IPS-11a (cell line): ENCODE results near the gene HES2.
"Not testable (repeated sequence)": the region's sequence is repeated elsewhere in the genome, so short reads cannot be mapped to it uniquely, and the experiment has no call there.

ENCODE experiments used
- H3K4me3 ChIP-seq: one replicate; pipeline ENCODE4 v1.5.1; 2013; ENCODE audit warnings: low read depth, low read length, control low read depth

The HES2 gene, protein sequence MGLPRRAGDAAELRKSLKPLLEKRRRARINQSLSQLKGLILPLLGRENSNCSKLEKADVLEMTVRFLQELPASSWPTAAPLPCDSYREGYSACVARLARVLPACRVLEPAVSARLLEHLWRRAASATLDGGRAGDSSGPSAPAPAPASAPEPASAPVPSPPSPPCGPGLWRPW

DNA sequence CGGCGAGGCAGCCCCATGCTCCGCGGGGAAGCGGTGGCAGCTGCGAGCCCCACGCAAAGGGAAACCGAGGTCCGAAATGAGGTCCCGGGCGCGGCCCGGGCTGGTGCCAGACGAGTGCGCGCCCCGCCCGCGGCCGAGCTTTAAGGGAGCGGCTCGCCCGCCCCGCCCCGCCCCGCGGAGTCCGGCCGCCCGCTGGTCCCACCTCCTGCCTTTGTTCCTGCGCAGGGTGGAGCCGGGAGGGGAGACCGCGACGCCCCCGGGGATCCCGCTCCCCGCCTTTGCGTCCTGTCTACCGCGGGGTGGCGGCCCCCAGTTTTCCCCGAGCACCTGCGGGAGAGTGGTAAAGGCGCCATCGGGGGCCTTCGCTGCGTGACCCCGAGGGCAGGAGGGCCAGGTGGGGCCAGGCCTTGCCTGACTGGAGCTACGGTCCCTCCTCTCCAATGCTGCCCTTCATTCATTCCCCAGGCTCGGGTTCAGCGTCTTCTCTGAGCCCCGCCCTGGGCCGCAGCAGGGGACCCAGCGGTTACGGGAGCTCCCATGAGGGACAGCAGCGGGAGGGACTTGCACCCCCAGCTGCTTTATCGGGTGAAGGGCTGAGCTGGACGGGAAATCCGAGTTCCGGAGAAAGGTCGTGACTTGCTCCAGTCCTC, at the start of gene HES2:
Gene HES2 (minus strand): TSS at position 116 of the 650 bp plus-strand sequence. CDS start 99 bp downstream, at position 17.
- H3K4me3 ChIP-seq = peak within 1 kb of the TSS; percentile 24

DNA sequence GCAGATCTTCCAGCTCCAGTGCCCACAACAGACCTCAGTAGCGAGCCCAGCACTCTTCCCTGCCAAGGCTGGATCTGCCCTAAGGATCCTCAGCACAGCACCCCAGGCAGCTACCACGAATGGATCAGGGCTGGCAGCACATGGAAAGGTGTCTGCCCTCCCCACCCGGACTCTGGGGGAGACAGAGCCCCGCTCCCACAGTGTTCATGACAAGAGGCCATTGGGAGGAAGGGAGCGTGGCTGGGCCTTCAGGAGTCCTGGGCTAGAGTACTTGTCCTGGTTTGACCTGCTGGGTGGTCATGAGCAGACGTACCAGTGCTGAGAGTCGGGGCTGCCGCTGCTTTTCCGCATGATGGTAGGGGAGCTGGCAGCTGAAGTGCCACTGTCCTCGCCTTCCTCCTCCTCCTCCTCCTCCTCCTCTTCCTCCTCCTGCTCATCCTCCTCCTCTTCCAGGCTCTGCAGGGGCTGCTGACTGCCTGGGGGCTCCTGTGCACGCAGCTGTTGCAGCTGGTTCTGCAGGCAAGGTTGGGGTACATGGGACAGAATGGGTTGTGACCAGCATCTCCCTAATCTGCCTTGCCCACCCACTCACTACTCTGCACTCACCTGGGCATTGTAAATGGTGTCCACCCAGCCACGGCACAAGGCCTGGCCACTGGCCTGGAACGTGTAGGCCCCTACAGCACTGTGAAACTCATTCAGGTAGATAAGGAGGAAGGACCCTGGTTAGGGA, 49.2 kb upstream of the HES2 start:
- H3K4me3 ChIP-seq = no peak overlapping the region

DNA sequence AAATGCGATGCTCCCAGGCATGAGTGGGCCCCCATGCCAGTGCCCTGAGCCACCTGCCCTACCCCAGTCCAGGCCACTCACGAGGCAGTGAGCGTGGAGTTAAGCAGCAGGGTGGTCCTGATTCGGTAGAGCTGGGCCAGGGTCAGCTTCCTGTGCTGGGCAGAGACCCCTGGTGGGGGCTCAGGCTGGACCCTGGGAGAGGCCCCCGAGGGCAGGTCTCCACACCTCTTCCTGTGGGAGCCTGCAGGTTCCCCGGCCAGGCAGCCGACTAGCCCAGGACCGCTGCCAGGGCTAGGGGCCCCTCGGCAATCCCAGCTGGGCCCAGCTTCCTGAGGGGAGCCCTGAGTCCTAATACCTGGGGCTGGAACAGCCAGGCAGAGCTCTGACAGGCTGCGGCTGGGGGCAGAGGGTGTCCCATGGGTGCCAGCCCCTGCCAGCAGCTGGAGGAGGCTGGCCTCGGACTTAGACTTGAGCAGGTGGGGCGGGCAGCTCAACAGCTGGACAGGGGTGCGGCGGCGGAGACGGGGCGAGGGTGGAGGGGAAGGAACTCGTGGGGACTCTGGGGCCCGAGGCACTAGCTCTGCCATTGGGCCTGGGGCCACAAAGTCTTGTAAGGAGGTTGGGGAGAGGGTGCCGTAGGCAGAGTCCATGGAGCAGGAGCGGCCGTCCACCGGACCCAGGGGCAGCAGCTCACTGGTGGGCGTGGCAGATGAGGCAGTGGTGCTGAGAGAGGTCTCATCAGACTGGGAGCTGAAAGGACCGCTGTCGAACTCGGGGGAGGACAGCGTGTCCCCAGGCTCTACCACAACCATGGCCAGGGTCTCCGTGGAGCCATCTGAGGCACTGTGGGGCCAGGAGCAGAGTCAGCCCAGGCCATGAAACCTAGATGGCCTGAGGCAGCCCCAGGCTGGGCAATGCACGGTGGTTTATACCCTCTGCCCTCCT, 48.3 kb upstream of the HES2 start:
- no peak overlapping the region for H3K4me3 ChIP-seq

DNA sequence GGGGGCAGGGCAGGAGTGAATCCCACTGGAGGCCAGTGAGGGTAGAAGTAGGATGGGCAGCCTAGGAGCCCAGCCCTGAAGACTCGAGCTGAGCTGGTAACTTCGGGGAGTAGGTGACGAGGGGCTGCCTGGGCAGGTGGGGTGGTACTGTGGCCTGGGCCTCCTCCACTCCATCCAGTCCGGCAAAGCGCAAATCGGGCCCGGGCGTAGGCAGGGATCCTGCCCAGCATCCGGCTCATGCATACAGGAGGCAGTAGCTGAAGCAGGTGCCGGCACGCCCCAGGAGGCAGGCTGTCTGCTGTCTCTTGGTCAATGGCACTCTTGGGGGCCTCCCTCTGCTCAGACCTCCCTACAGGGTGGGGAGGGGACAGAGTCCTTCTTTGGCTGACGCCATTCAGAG, 47.5 kb upstream of the HES2 start:
- no peak overlapping the region for H3K4me3 ChIP-seq

DNA sequence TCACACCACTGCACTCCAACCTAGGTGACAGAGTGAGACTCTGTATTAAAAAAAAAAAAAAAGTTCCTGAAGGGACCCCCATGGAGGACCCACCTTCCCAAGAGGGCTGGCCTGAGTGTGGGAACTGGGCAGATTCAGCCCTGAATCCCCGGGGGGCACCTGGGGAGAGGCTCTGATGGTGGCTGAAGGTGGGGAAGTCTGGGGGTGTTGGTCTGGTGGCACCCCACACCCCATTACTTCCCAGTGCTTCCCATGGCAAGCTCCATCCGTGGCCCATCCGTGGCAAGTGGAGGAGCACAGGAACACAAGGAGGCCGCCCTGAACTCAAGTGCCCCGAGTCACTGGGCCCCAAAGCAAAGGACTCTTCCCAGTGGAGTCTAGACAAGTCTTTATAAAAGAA, 47.0 kb upstream of the HES2 start:
- no peak overlapping the region for H3K4me3 ChIP-seq

DNA sequence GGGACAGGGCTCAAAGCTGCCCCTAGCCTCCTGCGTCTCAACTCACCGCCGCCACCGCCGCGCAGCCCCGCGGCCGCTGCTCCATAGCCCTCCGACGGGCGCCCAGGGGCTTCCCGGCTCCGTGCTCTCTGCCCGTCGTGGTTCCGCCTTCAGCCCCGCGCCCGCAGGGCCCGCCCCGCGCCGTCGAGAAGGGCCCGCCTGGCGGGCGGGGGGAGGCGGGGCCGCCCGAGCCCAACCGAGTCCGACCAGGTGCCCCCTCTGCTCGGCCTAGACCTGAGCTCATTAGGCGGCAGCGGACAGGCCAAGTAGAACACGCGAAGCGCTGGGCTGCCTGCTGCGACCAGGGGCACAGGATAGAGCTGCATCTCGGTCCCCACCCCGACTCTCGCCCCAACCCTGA, 46.3 kb upstream of the HES2 start, which contains the start of gene TNFRSF25:
Gene TNFRSF25 (minus strand): TSS at position 151 of the 400 bp plus-strand sequence. CDS start 66 bp downstream, at position 85.
- H3K4me3 ChIP-seq = no peak within 1 kb of the TSS

DNA sequence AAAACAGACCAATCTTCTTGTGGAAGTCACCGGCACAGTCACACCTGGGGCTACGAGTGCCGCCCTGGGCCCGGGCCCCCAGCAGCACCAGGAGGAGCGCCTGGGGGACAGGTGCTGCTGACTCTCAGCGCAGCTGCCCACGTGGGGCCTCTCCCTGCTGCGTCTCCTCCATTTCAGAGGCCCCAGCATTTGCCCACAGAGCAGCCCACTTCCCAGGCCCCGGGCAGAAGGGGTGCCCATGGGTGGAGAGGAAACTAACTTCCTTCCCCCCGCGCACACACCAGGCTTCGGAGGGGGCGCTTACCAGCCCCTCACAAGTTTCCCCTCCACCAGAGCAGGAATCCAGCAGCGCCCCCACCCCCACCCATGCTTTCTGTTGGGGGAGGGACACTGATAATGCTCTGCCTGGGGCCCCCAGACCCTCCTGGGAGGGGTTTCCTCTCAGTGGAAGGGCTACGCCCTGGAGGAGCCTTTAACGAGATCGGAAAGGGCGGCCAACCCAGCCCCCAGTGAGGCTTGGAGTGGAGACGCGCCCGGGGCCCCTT, 45.8 kb upstream of the HES2 start:
- H3K4me3 ChIP-seq = no peak overlapping the region

DNA sequence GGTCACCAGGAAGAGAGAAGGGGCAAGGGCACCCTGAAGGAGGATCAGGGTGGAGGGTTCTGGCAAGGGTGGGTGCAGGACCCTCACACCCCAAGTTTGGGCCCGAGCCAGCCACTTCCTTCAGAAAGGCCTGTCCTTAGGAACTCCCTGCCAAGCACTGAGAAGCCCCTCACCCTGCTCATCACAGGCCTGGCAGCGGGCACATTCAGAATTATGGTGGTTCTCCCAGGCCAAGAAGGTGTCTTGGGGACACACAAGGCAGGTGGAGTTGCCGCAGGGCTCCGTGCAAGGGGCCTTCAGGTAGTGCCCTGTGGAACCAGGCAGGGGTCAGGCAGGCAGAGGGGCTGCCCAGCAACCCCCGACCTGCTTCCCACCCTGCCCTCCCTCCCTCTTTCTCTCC, 45.2 kb upstream of the HES2 start:
- no peak overlapping the region for H3K4me3 ChIP-seq

DNA sequence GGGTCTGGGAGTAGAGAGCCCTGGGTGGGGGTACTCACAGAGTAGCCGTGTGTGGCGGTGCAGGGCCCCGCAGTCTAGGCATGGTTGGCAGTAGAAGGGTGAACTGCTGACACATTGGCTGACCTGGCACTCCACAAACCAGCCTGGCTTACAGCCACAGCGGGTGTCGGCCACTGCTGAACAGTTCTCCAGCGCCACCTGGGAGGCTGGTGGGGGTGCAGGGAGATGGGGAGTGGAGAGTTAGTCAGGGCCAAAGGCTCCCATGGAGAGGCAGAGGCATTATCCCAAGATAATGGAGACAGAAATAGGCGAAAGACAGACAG, 44.8 kb upstream of the HES2 start:
- no peak overlapping the region for H3K4me3 ChIP-seq

DNA sequence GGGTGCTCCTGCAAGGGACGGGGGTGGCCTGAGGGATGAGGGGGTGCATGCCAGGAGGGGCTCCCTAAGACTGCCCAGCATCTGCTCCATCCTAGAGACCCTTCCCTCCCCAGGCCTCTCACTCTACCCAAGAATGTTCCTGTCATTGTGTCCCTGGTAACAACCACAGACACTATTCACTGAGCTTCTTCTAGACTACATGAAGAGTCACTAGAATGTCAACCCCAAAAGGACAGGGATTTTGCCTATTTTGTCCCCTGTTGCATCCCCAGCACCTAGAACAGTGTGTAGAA, 43.3 kb upstream of the HES2 start:
- H3K4me3 ChIP-seq = no peak overlapping the region

DNA sequence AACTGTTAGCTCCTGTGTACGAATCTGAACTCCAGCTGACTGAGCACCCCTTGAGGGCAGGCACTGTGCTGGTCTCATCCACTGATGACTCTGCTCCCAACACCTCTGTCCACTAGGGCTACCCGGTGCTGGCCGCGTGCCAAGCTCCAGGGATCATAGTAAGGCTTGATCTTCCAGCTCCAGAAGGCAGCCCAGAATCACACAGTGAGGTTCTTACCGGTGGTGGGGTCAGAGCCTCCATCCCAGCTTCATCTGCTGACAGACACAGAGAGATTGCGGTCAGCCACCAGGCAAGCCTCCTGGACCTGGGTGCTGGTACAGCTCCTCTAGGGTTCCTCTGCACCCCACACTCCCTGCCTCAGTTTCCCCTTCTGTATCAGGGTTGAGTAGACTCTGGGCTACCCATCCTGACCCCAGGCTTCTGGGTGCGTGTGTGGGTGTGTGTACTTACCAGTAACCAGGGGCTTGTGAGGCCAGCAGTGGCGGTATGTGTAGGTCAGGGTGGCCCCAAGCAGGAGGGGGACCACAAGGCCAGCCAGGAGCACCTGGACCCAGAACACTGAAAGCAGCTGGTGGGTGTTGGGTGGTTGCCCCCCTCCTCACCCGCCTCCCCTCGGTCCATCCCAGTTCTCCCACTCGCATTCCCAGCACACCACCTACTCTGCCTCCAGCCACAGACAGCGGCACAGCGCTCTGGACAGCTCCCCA, 42.8 kb upstream of the HES2 start:
- no peak overlapping the region for H3K4me3 ChIP-seq

DNA sequence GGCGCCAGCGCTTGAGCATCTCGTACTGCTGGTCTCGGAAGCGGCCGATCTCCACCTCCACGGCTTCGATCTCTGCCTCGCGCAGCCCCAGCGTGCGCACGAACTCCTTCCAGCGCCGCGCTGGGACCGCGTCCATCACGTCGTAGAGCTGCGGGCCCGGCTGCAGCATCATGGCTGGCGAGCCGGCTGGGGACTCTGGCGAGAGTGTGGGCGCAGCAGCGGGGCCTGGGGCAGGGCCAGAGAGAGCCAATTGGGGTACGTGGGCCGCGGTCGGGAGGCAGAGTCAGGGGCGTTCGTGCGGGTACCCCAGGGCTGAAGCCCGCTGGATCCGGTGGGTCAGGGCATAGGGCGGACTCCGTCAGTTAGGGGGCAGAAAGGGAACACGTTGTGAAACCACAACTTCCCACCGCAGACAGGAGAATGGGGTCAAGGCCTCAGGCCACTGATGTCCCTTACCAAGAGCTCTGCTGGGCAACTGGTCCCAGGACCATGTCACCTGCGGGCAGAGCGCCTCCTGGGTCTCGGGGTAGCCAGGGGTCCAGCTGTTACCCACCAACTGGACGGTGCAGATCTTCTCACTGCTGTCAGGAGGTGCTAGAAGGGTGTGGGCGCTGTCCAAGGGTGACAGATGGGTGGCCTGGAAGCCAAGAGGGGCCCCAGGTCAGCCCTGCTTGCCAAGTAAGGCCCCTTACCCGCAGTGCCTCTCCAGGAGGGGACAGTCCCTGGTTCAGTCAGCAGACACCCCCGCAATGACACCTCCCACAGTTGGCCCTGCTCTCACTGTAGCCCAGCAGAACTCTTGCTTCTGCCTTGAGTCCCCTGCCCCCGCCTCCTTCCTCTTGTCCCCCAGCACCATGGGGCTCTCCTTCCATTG, 42.1 kb upstream of the HES2 start:
- H3K4me3 ChIP-seq = no peak overlapping the region

DNA sequence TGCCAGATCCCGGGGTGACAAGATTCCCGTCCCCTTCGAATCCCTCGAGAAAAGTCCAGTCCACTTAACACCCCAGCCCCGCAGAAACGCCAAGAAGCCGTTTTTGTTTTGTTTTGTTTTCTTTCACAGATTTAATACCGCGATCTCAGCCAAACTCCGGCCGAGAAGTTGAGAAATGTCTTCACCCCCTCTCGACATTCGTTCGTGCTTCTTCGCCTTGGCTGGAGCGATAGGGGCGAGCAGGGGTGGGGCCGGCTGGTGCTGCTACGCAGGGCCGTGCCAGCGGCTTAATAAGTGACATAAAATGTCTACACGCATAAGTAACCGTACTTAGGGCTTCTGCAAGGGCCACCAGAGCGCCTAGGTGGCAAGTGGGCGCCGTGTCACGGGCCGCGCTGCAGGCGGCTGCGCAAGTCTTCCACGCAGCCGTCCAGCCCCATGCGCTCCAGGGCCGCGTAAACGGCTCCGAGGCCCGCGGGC, 41.4 kb upstream of the HES2 start:
- no peak overlapping the region for H3K4me3 ChIP-seq

DNA sequence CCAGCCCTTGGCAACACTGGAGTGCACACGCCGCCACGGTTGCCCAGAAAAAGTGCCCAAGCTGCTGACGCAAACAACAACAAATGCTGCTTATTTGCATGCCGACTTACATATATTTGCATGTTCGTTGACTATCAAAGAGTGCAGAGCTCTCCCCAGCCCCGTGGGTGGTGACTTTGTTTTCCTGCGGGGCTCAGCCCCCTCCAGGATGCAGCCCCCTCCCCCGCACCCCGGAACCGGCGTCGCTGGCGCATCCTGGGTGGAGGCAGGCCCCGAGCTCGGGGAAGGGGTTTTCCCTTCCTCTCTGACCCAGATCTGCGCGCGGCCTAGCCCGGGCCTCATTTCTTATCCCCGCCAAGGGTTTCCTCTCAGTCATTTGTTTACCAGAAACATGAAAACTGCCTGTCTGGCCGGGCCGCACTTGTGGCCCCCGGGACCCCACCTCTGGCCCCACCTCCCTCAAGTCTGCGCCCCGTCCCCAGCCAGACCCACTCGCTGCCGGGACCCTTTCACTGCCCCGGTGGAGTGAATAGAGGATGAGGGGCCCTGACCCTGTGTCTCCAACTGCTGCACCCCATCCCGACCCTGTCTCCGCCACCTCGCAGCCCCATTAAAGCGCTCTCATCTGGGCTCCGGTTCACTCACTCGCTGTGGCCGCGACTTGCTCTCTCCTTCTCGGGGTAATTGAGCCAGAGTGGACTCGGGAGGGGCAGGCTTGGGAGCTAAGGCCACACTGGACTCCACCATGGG, 40.8 kb upstream of the HES2 start:
- no peak overlapping the region for H3K4me3 ChIP-seq

DNA sequence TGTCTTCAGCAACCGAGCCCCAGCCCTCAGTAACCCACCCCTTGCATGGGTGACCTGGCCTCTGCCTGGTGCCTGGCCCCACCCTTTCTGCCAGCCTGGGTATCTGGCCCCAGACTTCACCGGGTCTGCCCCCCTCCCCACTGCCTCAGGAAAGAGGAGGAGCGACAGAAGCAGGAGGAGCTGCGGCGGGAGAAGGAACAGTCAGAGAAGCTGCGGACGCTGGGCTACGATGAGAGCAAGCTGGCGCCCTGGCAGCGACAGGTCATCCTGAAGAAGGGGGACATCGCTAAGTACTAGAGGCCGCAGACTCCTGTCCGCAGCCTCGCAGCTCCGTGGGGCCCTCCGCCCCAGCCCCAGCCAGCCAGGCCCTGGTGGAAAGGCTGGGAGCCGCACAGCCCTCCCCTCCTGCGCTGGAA, 40.1 kb upstream of the HES2 start:
- H3K4me3 ChIP-seq = no peak overlapping the region

DNA sequence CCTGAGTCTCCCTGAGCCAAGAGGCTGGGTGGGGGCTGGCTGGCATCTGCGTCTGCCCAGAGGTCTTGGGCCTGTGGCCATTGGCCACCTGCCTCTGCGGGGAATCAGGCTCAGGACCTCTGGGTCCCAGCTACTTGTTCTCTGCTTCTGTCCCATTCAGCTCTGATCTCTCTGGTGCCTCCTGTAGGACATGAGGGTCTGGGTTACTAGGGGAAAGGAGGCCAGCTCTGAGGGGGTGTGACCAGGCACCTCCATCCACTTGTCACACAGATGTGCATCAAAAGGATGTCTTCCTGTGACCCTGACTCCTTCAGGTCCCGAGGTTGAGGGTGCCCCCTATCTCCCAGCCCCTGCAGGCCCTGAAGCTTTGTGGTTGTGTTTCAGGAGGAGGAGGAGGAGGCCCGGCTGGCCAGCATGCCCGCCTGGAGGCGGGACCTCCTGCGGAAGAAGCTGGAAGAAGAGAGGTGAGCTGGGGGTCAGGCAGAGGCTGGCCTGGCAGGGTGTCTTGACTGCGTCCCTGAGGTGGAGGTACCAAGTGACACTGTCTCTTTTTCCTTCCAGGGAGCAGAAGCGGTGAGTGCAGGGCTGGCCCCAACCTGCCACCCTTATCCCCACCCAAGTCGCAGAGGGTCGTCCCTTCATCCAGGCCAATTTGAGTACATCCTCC, 37.2 kb upstream of the HES2 start:
- no peak overlapping the region for H3K4me3 ChIP-seq

DNA sequence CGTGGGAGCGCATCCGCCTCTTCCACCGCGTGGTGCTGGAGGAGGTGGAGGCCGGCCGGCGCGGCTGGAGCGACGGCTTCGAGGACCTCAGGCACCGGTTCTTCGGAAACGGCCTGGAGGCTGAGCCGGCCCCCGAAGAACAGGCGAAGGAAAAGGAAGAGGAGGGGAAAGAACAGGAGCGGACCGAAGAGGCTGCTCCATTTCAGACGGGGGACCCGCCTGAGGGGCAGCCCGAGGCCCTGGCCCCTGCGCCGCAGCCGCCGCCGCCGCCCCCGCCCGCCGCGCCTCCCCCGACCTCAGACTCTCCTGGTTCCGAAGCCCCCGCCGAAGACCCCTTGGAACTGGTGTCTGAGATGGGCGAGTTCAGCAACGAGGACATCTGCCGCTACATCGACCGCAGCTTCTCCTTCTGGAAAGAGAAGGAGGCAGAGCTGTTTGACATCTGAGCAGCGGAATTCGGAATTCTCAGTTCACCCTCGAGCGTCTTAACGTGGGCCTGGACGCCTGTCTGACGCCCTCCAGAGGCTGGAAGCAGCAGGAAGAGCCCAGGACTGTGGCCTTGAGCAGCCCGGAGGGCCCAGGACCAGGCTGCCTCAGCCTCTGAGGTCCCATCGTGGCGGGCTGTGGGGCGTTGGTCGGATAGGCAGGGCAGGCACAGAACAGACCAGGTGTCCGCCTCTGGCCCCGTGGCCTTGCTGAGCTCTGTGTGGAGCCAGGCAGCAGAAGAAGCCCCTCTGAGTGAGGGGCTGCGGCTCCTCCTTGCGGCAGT, 36.2 kb upstream of the HES2 start:
- H3K4me3 ChIP-seq = not testable (repeated sequence)
